Suprapubic skin (tissue), 3 donors: ENCODE results near the gene CABP4.

ENCODE experiments used
- EP300 ChIP-seq: sonication (generic); formaldehyde crosslinking; IDR thresholded peaks from one replicate; pipeline ENCODE4 v1.6.1; 2017; ENCODE audit warnings: antibody characterized with exemption
- POLR2A ChIP-seq, 2 donors: fragments of 450-650 bp; IDR thresholded peaks; one replicate each; pipeline ENCODE4 v1.6.1; 2017; ENCODE audit warnings: antibody characterized with exemption in 2 of 2, mild to moderate bottlenecking in 2 of 2, moderate library complexity in 2 of 2
- TF ChIP-seq, protein P1 (sequence below), 2 donors: fragments of 200-600 bp in 1 of 2; fragments of 450-650 bp in 1 of 2; sonication (generic) in 1 of 2; IDR thresholded peaks; one replicate each; pipeline ENCODE4 v1.5.1; 2016 to 2019; ENCODE audit warnings: antibody characterized with exemption in 2 of 2, mild to moderate bottlenecking in 1 of 2, moderate library complexity in 1 of 2

- TF ChIP-seq, protein P1, sequence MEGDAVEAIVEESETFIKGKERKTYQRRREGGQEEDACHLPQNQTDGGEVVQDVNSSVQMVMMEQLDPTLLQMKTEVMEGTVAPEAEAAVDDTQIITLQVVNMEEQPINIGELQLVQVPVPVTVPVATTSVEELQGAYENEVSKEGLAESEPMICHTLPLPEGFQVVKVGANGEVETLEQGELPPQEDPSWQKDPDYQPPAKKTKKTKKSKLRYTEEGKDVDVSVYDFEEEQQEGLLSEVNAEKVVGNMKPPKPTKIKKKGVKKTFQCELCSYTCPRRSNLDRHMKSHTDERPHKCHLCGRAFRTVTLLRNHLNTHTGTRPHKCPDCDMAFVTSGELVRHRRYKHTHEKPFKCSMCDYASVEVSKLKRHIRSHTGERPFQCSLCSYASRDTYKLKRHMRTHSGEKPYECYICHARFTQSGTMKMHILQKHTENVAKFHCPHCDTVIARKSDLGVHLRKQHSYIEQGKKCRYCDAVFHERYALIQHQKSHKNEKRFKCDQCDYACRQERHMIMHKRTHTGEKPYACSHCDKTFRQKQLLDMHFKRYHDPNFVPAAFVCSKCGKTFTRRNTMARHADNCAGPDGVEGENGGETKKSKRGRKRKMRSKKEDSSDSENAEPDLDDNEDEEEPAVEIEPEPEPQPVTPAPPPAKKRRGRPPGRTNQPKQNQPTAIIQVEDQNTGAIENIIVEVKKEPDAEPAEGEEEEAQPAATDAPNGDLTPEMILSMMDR (IDR thresholded peaks at IDR 0.05): no peak
- TF ChIP-seq POLR2A (IDR thresholded peaks at IDR 0.05): no peak
- no peak for TF ChIP-seq EP300
Measured at GRCh38 chr11:67433536-67434394, 21.4 kb upstream of the CABP4 start.
